B cell (primary cell): Measurements from ENCODE around the gene CAMK2A. TPM values are rescaled to one million over a fixed set of nuclear protein-coding genes. Genes with fewer than 3 reads are reported as not detected.

Experiments
- ATAC-seq: fragments of 200-7000 bp; cut with Tn5 transposase; one replicate; pipeline ENCODE4 v1.10.0; 2021; ENCODE audit warnings: low read depth, mild to moderate bottlenecking, moderate number of reproducible peaks, moderate library complexity
- CTCF ChIA-PET: fragments of 350-600 bp; sonication (Branson Sonifier 250); formaldehyde crosslinking; loops from one replicate; lab custom pipeline; 2021; ENCODE audit warnings: antibody characterized with exemption, inconsistent platforms; lab: Charles Lee
- POLR2A ChIA-PET: fragments of 350-600 bp; sonication (Branson Sonifier 250); formaldehyde crosslinking; loops from one replicate; lab custom pipeline; 2021; ENCODE audit warnings: antibody characterized with exemption; lab: Charles Lee
- DNase-seq: peaks from one replicate; pipeline ENCODE4 v3.0.0; 2013
- H2AFZ ChIP-seq: 2 replicates; pipeline ENCODE4 v1.6.1; 2012; ENCODE audit warnings: mild to moderate bottlenecking, low read depth, low read length; ENCODE audit not compliant: insufficient read depth, poor library complexity, severe bottlenecking
- H3K27ac ChIP-seq, 2 donors: 1 replicate in 1 of 2; 2 replicates in 1 of 2; pipeline ENCODE4 v1.5.1; 2012 to 2013; ENCODE audit warnings: low read length in 2 of 2, mild to moderate bottlenecking in 2 of 2, moderate library complexity in 1 of 2
- H3K27me3 ChIP-seq, 4 experiments: fragments of 200-600 bp in 1 of 4; sonication (generic) in 1 of 4; replicated peaks in 1 of 4; 1 replicate in 2 of 4; 2 replicates in 2 of 4; pipeline versions ENCODE4 v1.6.1 to v1.7.0; 2013 to 2016; ENCODE audit warnings: low read length in 3 of 4, mild to moderate bottlenecking in 2 of 4, mixed read lengths in 1 of 4, moderate library complexity in 1 of 4; ENCODE audit not compliant: insufficient read depth in 4 of 4, control insufficient read depth in 3 of 4; ENCODE audit errors: control extremely low read depth in 1 of 4
- H3K36me3 ChIP-seq, 2 experiments: replicated peaks in 1 of 2; 1 replicate in 1 of 2; 2 replicates in 1 of 2; pipeline versions ENCODE4 v1.6.1 to v1.7.1; 2013; ENCODE audit warnings: low read length in 1 of 2; ENCODE audit not compliant: insufficient read depth in 2 of 2, control insufficient read depth in 1 of 2; ENCODE audit errors: control extremely low read depth in 1 of 2, extremely low read depth in 1 of 2
- H3K4me1 ChIP-seq, 2 donors: fragments of 200-600 bp in 1 of 2; sonication (generic) in 1 of 2; 1 replicate in 1 of 2; 2 replicates in 1 of 2; pipeline versions ENCODE4 v1.5.1 to v1.6.1; 2013 to 2017; ENCODE audit warnings: low read length in 2 of 2; ENCODE audit not compliant: control insufficient read depth in 2 of 2, insufficient read depth in 2 of 2
- H3K4me2 ChIP-seq: replicated peaks from 2 replicates; pipeline ENCODE3; 2012; ENCODE audit warnings: mild to moderate bottlenecking, low read depth, low read length; ENCODE audit not compliant: poor library complexity, severe bottlenecking
- H3K4me3 ChIP-seq, 5 experiments: fragments of 200-600 bp in 1 of 5; sonication (generic) in 1 of 5; 1 replicate in 3 of 5; 2 replicates in 2 of 5; pipeline versions ENCODE4 v1.5.1 to v1.7.0; 2011 to 2016; ENCODE audit warnings: low read length in 4 of 5, mild to moderate bottlenecking in 4 of 5, low read depth in 2 of 5, control low read depth in 1 of 5, moderate library complexity in 1 of 5; ENCODE audit not compliant: insufficient read depth in 1 of 5; ENCODE audit errors: control extremely low read depth in 1 of 5, extremely low read depth in 1 of 5
- H3K79me2 ChIP-seq: fragments of 200-600 bp; sonication (generic); one replicate; pipeline ENCODE4 v1.6.0; 2016; ENCODE audit warnings: low read length; ENCODE audit not compliant: control insufficient read depth, insufficient read depth
- H3K9ac ChIP-seq: fragments of 200-600 bp; sonication (generic); 2 replicates; pipeline ENCODE4 v1.6.1; 2017; ENCODE audit warnings: mild to moderate bottlenecking, low read length, moderate library complexity
- H3K9me3 ChIP-seq, 3 donors: one replicate each; pipeline versions ENCODE4 v1.6.1 to v1.7.1; 2013; ENCODE audit warnings: low read length in 2 of 3; ENCODE audit not compliant: control insufficient read depth in 2 of 3, insufficient read depth in 1 of 3; ENCODE audit errors: control extremely low read depth in 1 of 3
- H4K20me1 ChIP-seq: 2 replicates; pipeline ENCODE4 v1.6.0; 2012; ENCODE audit warnings: mild to moderate bottlenecking, low read length; ENCODE audit not compliant: insufficient read depth, control insufficient read depth, poor library complexity, severe bottlenecking
- H3K27ac Mint-ChIP-seq: one replicate; pipeline ENCODE4 v1.8.0; 2021; ENCODE audit warnings: mixed read lengths
- H3K27me3 Mint-ChIP-seq: one replicate; pipeline ENCODE4 v1.8.0; 2021; ENCODE audit warnings: mixed read lengths
- H3K4me1 Mint-ChIP-seq: one replicate; pipeline ENCODE4 v1.8.0; 2021; ENCODE audit warnings: mixed read lengths
- H3K4me3 Mint-ChIP-seq: one replicate; pipeline ENCODE4 v1.8.0; 2021; ENCODE audit warnings: mixed read lengths
- H3K9me3 Mint-ChIP-seq: one replicate; pipeline ENCODE4 v1.8.0; 2022; ENCODE audit warnings: mixed read lengths; ENCODE audit not compliant: insufficient read depth
- CTCF ChIP-seq: fragments of 200-600 bp; IDR thresholded peaks from one replicate; pipeline ENCODE4 v1.8.0; 2022; ENCODE audit warnings: antibody characterized with exemption, mild to moderate bottlenecking
- EZH2 ChIP-seq: IDR thresholded peaks from 2 replicates; pipeline ENCODE4 v1.6.1; 2012; ENCODE audit warnings: borderline replicate concordance, low read depth, mild to moderate bottlenecking, moderate library complexity, low read length; ENCODE audit not compliant: insufficient read depth, poor library complexity, severe bottlenecking
- WGBS: methylation state at CpG from one replicate; pipeline ENCODE4 v1.1.5; 2013; ENCODE audit warnings: missing lambda C conversion rate; ENCODE audit not compliant: insufficient coverage; 5-methylcytosine and 5-hydroxymethylcytosine counted together
- intact Hi-C: fragments of 100-400 bp; cut with micrococcal nuclease; formaldehyde crosslinking; loops from one replicate; pipeline ENCODE4 v1.10.0; 2022
- polyA plus RNA-seq: library from polyadenylated mRNA; depleted of rRNA; stranded (reverse); fragments of >200 nt; gene quantifications from 2 replicates; pipeline ENCODE4 v1.2.3, GENCODE V29; 2012
- total RNA-seq, 2 donors: library from RNA; stranded (reverse); fragments of 120-200 nt in 1 of 2; gene quantifications; 1 replicate in 1 of 2; 2 replicates in 1 of 2; pipeline versions ENCODE4 v1.2.3 to v1.2.4, GENCODE V29; 2013 to 2022

Gene CAMK2A
- total and polyA plus RNA-seq, 2 donors (not counting 1 experiment from before 2014, with no cell fraction given): not detected

GRCh38 chr5:150322202-150322601 is 32.6 kb upstream of the CAMK2A start:
- Histone ChIP-seq H2AFZ (no peak overlapping the region), H3K4me3 (no peak overlapping the region), H3K27ac (no peak overlapping the region), H3K4me2 (no peak overlapping the region), H3K79me2 (no peaks in the 10 kb centered on the region), H4K20me1 (no peaks in the 10 kb centered on the region), H3K4me1 (no peaks in the 10 kb centered on the region), H3K9me3 (no peaks in the 10 kb centered on the region), H3K27me3 (no peaks in the 10 kb centered on the region), H3K9ac (no peak overlapping the region), H3K36me3 (no peaks in the 10 kb centered on the region)
- no peaks in the 10 kb centered on the region for H3K9me3 Mint-ChIP-seq
- TF ChIP-seq CTCF (no peak), EZH2 (no peak)
- peaks cover 6% of the 10 kb centered on the region for H3K27me3 Mint-ChIP-seq
- intact Hi-C loops: no loop called here
- CTCF ChIA-PET: interaction anchor here (1.5 kb wide), 1 partner anchor 29 kb away, joined by 3 read pairs; no protein-coding TSS in a partner anchor
- no peak overlapping the region for H3K27ac Mint-ChIP-seq
- no peak overlapping the region for H3K4me3 Mint-ChIP-seq
- H3K4me1 Mint-ChIP-seq: no peaks in the 10 kb centered on the region
- POLR2A ChIA-PET: no interaction called here
- ATAC-seq: no peak
- DNase-seq: no peak

GRCh38 chr5:150321784-150322183 is 32.2 kb upstream of the CAMK2A start:
- H3K36me3 ChIP-seq: no peaks in the 10 kb centered on the region
- DNase-seq (no peak), ATAC-seq (no peak)
- CTCF ChIA-PET: interaction anchor here (1.5 kb wide), 1 partner anchor 29 kb away, joined by 3 read pairs; no protein-coding TSS in a partner anchor
- no peaks in the 10 kb centered on the region for H3K4me1 ChIP-seq
- H3K27me3 ChIP-seq: no peaks in the 10 kb centered on the region
- no peak overlapping the region for H3K27ac ChIP-seq
- TF ChIP-seq CTCF: no peak
- no peak for TF ChIP-seq EZH2
- peaks cover 6% of the 10 kb centered on the region for H3K27me3 Mint-ChIP-seq
- no CpG with 5 or more reads among the region's 1 CpG for WGBS
- H3K4me3 ChIP-seq: no peak overlapping the region
- POLR2A ChIA-PET: no interaction called here
- H4K20me1 ChIP-seq: no peaks in the 10 kb centered on the region
- H3K9me3 Mint-ChIP-seq: no peaks in the 10 kb centered on the region
- no peak overlapping the region for H2AFZ ChIP-seq
- no peaks in the 10 kb centered on the region for H3K79me2 ChIP-seq
- H3K9ac ChIP-seq: no peak overlapping the region
- no peak overlapping the region for H3K4me2 ChIP-seq
- H3K4me1 Mint-ChIP-seq: no peaks in the 10 kb centered on the region
- no peak overlapping the region for H3K27ac Mint-ChIP-seq
- no peaks in the 10 kb centered on the region for H3K9me3 ChIP-seq
- H3K4me3 Mint-ChIP-seq: no peak overlapping the region
- intact Hi-C loops: no loop called here
